ENCODE data around the gene ECT2L.
"Not testable (repeated sequence)": the region's sequence is repeated elsewhere in the genome, so short reads cannot be mapped to it uniquely, and the experiment has no call there.

ECT2L gene

GRCh38 chr6:138863321-138863720 is 67.4 kb downstream of the ECT2L start:
- no peak for DNase-seq

GRCh38 chr6:138864343-138864890 is 68.5 kb downstream of the ECT2L start:
- no peak for DNase-seq

GRCh38 chr6:138865480-138866109 is 69.7 kb downstream of the ECT2L start:
- no peak for DNase-seq

GRCh38 chr6:138868181-138868580 is 72.3 kb downstream of the ECT2L start:
- no peak for DNase-seq

- DNase-seq: no peak
Measured at GRCh38 chr6:138869398-138869797, 73.5 kb downstream of the ECT2L start.

GRCh38 chr6:138873191-138873590 is 77.3 kb downstream of the ECT2L start:
- DNase-seq: no peak

- DNase-seq: no peak
Measured at GRCh38 chr6:138882369-138883017, 86.6 kb downstream of the ECT2L start.

GRCh38 chr6:138885156-138885819 is 89.4 kb downstream of the ECT2L start:
- no peak for DNase-seq

- DNase-seq: no peak
Measured at GRCh38 chr6:138891255-138891986, 95.5 kb downstream of the ECT2L start.

GRCh38 chr6:138896104-138896756 is 100.3 kb downstream of the ECT2L start:
- DNase-seq: no peak

- no peak for DNase-seq
Measured at GRCh38 chr6:138897031-138897430, 101.1 kb downstream of the ECT2L start.

- no peak for DNase-seq
Measured at GRCh38 chr6:138907167-138907566, 111.3 kb downstream of the ECT2L start.

- DNase-seq: no peak
Measured at GRCh38 chr6:138909511-138909910, 113.6 kb downstream of the ECT2L start.

- DNase-seq: no peak
Measured at GRCh38 chr6:138909975-138910374, 114.1 kb downstream of the ECT2L start.

- DNase-seq: no peak
Measured at GRCh38 chr6:138912308-138912707, 116.4 kb downstream of the ECT2L start.

GRCh38 chr6:138914701-138915100 is 118.8 kb downstream of the ECT2L start:
- DNase-seq: no peak

- DNase-seq: no peak
Measured at GRCh38 chr6:138920906-138921305, 125.0 kb downstream of the ECT2L start.

- no peak for DNase-seq
Measured at GRCh38 chr6:138923561-138923960, 127.7 kb downstream of the ECT2L start.

- DNase-seq: no peak
Measured at GRCh38 chr6:138925806-138926205, 129.9 kb downstream of the ECT2L start.

- no peak for DNase-seq
Measured at GRCh38 chr6:138926579-138926978, 130.7 kb downstream of the ECT2L start.

GRCh38 chr6:138931660-138932059 is 135.8 kb downstream of the ECT2L start:
- no peak for DNase-seq

- DNase-seq: not testable (repeated sequence)
Measured at GRCh38 chr6:138936873-138937272, 141.0 kb downstream of the ECT2L start.
